Panc1 (cell line): ENCODE data around the gene MTREX.

ENCODE experiments used
- CTCF ChIP-seq: fragments of 450-650 bp; IDR thresholded peaks from 2 replicates; pipeline ENCODE4 v1.5.1; 2017; ENCODE audit warnings: mild to moderate bottlenecking
- REST ChIP-seq, 2 experiments: IDR thresholded peaks; 2 replicates each; pipeline ENCODE4 v1.6.1; 2011 to 2012; ENCODE audit warnings: low read depth in 2 of 2, control low read depth in 1 of 2, low read length in 1 of 2, mild to moderate bottlenecking in 1 of 2, moderate library complexity in 1 of 2; ENCODE audit not compliant: insufficient read depth in 1 of 2

- no peak for TF ChIP-seq CTCF
- TF ChIP-seq REST (IDR thresholded peaks at IDR 0.05; ENCODE audit: insufficient read depth in 1 of 2, low read depth in 2 of 2, low read length in 1 of 2) = no peak
Measured at GRCh38 chr5:55333017-55333416, 25.2 kb downstream of the MTREX start.
